Measurements from ENCODE around the gene YJEFN3.

DNA sequence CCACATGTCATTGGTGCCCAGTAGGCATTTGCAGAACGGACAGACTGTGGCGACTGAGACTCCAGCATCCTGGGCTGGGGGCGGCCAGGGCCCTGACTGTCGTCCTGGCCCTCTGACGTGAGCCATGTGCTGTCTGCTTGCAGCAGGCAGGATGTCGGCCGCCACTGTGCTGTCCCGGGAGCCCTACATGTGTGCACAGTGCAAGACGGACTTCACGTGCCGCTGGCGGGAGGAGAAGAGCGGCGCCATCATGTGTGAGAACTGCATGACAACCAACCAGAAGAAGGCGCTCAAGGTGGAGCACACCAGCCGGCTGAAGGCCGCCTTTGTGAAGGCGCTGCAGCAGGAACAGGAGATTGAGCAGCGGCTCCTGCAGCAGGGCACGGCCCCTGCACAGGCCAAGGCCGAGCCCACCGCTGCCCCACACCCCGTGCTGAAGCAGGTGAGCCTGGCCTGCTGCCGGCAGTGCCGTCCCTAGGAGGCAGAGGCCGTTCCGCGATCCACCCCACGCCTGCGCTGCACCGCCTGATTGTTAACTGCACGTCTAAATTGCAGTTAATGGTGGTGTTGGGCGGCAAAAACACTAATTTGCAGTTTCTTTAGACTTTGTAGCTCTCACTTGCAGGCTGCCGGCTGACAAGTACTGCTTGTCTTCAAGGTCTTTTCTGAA lies 27.6 kb upstream of the YJEFN3 start:
- TF ChIP-seq POLR2AphosphoS5 (IDR thresholded peaks at IDR 0.05) (no peak), CTCF (IDR thresholded peaks at IDR 0.05) (no peak), POLR2A (IDR thresholded peaks at IDR 0.05) (no peak)

Data from prostate gland (tissue), 2 donors.